Measurements from ENCODE around the gene MTCH1.

The MTCH1 gene

DNA sequence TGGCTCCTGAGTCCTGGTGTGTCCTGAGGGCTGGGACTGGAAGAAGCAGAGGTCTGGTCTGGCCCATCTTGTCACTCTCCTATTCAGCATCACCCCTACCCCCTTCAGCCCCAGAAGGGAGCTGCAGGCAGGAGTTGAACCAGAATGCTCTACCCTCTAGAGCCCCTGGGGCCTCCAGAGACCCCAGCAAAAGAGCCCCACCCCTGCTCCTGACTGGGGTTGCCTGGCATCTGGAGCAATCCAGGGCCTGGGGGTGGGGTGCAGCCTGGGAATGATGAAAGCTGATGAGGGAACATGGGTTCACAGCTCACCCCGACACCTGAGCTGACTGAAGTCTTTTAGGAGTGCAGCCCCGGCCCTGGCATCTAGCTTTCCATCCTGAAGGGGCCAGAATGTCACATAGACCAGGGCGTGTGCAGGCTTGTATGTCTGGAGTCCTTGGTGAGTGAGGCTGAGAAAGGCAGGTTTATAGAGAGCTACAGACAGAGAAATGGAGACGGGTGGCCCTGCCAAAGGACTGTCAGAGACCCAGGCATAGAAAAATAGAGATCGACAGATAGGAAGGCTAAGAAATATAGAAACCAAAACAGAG, 31.7 kb upstream of the MTCH1 start:
- no peak for DNase-seq (ENCODE audit: low read depth in 2 of 2)

DNA sequence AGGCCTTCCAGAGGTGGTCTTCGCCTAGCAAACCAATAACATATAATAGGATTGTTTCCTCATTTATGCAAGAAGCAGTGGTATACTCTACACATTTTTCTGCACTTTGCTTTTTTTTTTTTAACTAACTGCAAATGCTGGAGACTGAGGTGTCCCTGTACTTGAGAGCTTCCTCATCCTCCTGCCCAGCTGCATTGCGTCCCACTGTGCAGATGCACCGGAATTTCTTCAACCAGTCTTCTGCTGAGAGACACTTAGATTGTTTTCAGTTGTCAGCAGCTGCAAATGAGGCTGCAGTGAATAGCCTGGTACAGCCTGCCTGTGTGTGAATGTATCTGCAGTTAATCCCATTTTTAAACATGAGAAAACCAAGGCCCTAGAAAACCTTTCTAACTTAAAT, 31.0 kb upstream of the MTCH1 start:
- DNase-seq (ENCODE audit: low read depth in 2 of 2), result no peak

DNA sequence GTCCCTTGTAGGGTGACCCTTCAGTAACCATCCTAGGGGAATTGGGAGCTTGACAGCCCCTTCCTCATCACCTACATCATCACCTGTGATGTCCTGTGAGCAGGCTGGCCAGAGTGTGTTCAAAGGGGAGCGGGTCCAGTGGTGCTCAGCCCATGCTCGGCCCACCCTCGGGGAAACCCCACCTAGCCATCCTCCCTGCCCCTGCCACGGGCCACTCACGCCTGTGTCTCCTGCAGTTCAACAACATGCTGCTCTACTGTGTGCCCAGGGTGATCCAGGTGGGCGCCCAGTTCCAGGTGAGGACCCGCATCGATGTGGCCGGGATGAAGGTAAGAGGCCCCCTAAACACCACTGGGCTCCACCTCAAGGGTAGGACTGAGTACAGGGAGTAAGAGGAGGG, 29.5 kb upstream of the MTCH1 start:
- DNase-seq (ENCODE audit: low read depth in 2 of 2), result no peak

DNA sequence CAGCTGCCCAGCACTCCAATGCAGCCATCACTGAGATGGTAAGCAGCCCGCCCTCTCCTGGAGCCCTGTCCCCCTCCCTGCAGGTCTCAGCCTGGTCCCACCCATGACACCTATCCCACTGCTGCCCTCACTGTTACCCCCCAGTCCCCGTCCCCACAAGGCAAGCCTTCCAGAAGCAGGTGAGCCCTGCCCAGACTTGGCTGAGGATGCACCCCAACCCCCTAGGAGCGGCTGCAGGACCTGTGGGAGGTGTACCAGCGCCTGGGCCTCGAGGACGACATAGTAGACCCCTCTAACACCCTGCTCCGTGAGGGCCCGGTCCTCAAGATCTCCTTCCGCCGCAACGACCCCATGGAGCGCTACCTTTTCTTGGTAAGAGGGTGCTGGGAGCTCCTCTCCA, 28.7 kb upstream of the MTCH1 start:
- DNase-seq (ENCODE audit: low read depth in 2 of 2), result no peak

- DNase-seq (ENCODE audit: low read depth in 2 of 2), result no peak
Measured at GRCh38 chr6:37013516-37014491, 27.8 kb upstream of the MTCH1 start.

DNA sequence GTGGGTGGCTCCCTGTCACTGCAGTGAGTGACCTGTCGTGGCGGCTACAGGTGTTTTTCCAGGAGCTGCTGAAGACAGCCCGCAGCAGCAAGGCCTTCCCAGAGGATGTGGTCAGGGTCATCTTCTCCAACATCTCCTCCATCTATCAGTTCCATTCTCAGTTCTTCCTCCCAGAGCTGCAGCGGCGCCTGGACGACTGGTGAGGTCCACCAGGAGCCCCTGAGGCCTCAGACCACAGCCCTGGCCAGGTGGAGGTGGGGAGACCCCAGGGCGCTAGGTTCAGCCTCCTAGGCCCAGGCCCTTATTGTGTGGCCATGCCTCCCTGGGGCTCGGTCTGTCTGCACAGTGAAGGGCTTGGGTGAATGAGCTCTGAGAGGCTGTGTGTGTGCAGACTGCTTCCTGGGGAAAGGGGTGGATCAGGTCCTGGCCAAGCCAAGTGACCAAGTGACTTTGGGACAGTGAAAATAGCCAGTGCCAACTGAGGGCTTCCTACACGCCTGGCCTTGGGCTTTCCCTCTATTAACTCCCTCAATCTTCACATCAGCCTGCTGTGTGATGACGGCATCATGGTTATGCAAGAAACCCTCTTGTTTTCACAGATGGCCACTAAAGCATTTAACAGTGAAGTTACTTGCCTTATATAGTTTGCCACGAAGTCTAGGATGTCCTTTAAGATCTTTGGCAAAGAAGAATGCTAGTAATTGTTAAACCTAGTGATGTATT, 25.8 kb upstream of the MTCH1 start:
- DNase-seq (ENCODE audit: low read depth in 2 of 2), result no peak

DNA sequence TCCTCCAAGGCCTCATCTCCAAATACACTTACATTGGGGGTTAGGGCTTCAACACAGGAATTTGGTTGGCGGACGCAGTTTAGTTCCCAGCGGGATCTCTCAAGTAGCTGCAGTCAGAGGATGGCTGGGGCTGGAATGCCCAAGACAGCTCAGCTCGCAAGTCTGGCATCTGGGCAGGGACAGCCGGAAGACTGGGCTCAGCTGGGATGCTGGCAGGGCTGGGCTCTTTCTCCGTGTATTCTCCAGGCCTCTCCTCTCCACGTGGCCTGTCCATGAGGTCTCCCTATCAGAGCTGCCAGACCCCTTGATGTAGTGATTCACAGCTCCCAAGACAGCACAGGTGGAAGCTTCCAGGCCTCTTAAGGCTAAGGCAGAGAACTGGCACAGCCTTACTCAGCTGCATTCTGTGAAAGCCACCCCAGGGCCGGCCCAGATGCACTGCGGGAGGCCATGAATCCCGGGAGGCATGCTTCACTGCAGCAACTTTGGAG, 24.5 kb upstream of the MTCH1 start:
- DNase-seq (ENCODE audit: low read depth in 2 of 2), result no peak

DNA sequence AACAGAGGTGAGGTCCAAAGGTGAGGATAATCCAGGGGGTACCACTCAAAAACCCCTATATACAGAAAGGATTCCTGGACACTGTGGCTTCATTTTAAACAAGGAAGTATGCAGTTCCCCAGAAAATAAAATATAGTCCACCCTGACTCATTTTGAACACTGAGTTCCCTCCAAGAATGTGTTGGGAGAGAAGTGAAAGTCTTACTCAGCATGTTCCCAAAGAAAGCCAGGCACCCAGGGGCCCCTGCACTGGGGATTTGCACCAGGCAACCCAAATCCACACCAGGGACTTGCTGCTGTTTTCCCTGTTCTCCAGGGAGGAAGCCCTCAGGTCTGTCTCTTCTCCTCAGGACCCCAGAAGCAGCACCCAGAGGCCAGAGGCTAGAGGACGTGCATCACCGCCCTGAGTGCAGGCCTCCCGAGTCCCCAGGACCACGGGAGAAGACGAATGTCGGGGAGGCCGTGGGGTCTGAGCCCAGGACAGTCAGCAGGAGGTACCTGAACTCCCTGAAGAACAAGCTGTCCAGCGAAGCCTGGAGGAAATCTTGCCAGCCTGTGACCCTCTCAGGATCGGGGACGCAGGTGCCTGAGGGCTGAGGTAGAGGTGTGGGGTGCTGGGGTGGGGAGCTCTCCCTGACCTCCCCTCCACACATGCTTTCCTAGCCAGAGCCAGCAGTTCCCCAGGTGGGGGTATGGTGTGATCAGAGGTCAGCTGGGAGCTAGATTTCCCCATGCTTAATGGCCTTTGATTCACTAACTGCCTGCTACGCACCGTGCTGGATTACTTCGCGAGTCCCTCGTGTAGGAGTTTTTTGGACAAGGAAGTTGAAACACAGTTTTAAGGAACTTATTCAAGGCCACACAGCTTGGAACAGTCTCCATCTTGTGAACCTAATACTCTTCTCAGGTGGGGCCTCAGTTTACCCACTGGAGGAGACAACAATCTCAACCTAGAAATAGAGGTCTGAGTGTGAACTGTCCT, 22.8 kb upstream of the MTCH1 start:
- DNase-seq (ENCODE audit: low read depth in 2 of 2), result no peak

- no peak for DNase-seq (ENCODE audit: low read depth in 2 of 2)
Measured at GRCh38 chr6:37007340-37008043, 21.5 kb upstream of the MTCH1 start.

DNA sequence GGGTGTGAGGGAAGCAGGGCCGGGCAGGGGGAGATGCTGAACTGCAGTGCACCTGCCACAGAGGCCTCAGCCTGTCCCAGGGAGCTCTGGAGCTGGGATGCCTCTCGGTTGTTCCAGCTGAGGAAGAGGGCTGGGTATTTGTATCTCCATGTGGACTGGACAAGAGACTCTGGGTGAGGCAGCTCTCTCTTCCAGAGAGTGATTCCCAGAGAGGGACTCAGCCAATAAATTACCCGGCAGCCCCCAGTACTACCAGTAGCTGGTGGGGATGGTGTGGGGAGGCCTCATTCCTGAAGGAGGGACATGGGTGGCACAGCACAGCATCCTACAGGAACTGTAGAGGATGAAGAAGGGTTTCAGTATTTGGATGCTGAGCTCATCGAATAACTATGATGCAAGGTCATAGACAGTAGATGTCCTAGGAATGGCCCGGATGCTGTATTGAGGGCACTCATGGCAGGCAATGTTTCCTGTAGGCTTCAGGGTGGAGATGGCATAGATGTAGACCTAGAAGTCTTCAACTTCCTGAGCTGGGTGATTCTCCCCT, 20.9 kb upstream of the MTCH1 start:
- no peak for DNase-seq (ENCODE audit: low read depth in 2 of 2)

- no peak for DNase-seq (ENCODE audit: low read depth in 2 of 2)
Measured at GRCh38 chr6:37005827-37006567, 20.0 kb upstream of the MTCH1 start.

DNA sequence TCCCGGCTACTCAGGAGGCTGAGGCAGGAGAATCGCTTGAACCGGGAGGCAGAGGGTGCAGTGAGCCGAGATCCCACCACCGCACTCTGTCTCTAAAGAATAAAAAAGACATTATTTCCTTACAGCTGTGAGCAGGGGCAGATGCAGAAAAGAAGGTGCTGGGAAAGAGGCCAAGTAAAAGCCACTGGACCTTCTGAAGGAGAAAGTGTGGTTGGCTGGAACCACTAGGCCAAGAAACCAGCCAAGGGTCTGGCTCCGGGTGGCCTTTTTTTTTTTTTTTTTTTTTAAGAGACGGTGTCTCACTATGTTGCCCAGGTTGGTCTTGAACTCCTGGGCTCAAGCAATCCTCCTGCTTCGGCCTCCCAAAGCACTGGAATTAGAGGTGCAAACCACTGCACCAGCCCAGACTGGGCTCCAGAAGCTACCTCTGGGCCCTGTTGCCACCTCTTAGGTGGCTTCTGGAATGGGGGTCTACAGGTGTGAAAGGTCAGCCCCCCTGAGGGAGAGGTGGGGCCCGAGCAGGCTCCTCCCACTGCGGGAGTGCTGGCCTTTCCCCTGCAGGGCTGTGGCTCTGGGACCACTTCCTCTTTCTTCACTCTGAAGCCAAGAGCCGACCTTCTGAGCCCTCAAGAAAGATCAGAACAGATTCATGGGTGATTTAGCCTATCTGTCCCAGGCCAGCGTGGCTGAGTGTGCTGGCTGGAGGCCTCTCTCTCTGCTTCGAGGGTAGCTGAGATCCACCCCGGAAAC, 19.2 kb upstream of the MTCH1 start, which contains the start of gene FGD2:
Gene FGD2 (plus strand): TSS at position 595 of the 750 bp plus-strand sequence. CDS start 163 bp downstream, outside the sequence.
- DNase-seq (ENCODE audit: low read depth in 2 of 2), result no peak

- no peak for DNase-seq (ENCODE audit: low read depth in 2 of 2)
Measured at GRCh38 chr6:37004044-37004980, 18.3 kb upstream of the MTCH1 start.

GRCh38 chr6:36999751-37000125, 13.7 kb upstream of the MTCH1 start:
- DNase-seq (ENCODE audit: low read depth in 2 of 2), result no peak

- DNase-seq (ENCODE audit: low read depth in 2 of 2), result no peak
Measured at GRCh38 chr6:36999061-36999750, 13.2 kb upstream of the MTCH1 start.

GRCh38 chr6:36998723-36999038, 12.7 kb upstream of the MTCH1 start:
- no peak for DNase-seq (ENCODE audit: low read depth in 2 of 2)
